ENCODE results near the gene LLGL2. TPM values are rescaled to one million over a fixed set of nuclear protein-coding genes. Genes with fewer than 3 reads are reported as not detected.

LLGL2 gene
- total RNA-seq, 1 donor from 2014 or later, result 16.6 TPM

- peak; percentile 99 for DNase-seq (ENCODE audit: low spot score)
- peak; percentile 70 for TF ChIP-seq CTCF (IDR thresholded peaks at IDR 0.05)
- TF ChIP-seq EZH2phosphoT487 (IDR thresholded peaks at IDR 0.05), result no peak
- Histone ChIP-seq H3K4me1 (peaks cover 7% of the 10 kb centered on the region), H3K4me3 (peak overlapping the region; percentile 57), H3K9me3 (ENCODE audit: low read depth) (no peaks in the 10 kb centered on the region), H3K79me2 (ENCODE audit: low read depth) (no peaks in the 10 kb centered on the region), H2AFZ (replicated peaks) (peak overlapping the region; percentile 67), H3K27me3 (peaks cover 38% of the 10 kb centered on the region), H4K20me1 (ENCODE audit: low read depth) (no peaks in the 10 kb centered on the region), H3K9ac (no peak overlapping the region), H3K27ac (no peak overlapping the region), H3K36me3 (no peaks in the 10 kb centered on the region), H3F3A (ENCODE audit: low read depth) (peaks cover 19% of the 10 kb centered on the region), H3K4me2 (peak overlapping the region; percentile 91)
- no peaks in the 10 kb centered on the region for H3K36me3 Mint-ChIP-seq
- peaks cover 5% of the 10 kb centered on the region for H3K9me3 Mint-ChIP-seq
- H3K27me3 Mint-ChIP-seq (ENCODE audit: insufficient read depth, low read depth), result peaks cover 34% of the 10 kb centered on the region
- peak overlapping the region; percentile 62 for H3K4me3 Mint-ChIP-seq
- no peak overlapping the region for H3K27ac Mint-ChIP-seq
- peaks cover 4% of the 10 kb centered on the region for H3K4me1 Mint-ChIP-seq
Observed at GRCh38 chr17:75589012-75589918, 63.8 kb downstream of the LLGL2 start.

GRCh38 chr17:75589919-75590303 lies 64.4 kb downstream of the LLGL2 start:
- H3K27ac ChIP-seq, result no peak overlapping the region
- no peaks in the 10 kb centered on the region for H3K9me3 ChIP-seq (ENCODE audit: low read depth)
- H3K9ac ChIP-seq, result no peak overlapping the region
- H3K36me3 Mint-ChIP-seq, result no peaks in the 10 kb centered on the region
- H3K36me3 ChIP-seq, result no peaks in the 10 kb centered on the region
- peaks cover 32% of the 10 kb centered on the region for H3K27me3 Mint-ChIP-seq (ENCODE audit: insufficient read depth, low read depth)
- DNase-seq (ENCODE audit: low spot score), result no peak
- H2AFZ ChIP-seq (replicated peaks), result no peak overlapping the region
- H3K4me1 Mint-ChIP-seq, result peaks cover 4% of the 10 kb centered on the region
- peak overlapping the region; percentile 49 for H3K4me3 ChIP-seq
- no peak overlapping the region for H3K4me3 Mint-ChIP-seq
- H3K27me3 ChIP-seq, result peaks cover 38% of the 10 kb centered on the region
- peak overlapping the region; percentile 75 for H3K4me2 ChIP-seq
- H3F3A ChIP-seq (ENCODE audit: low read depth), result peaks cover 19% of the 10 kb centered on the region
- TF ChIP-seq EZH2phosphoT487 (IDR thresholded peaks at IDR 0.05) (no peak), CTCF (IDR thresholded peaks at IDR 0.05) (no peak), EZH2 (IDR thresholded peaks at IDR 0.05) (no peak)
- no peaks in the 10 kb centered on the region for H3K79me2 ChIP-seq (ENCODE audit: low read depth)
- H3K9me3 Mint-ChIP-seq, result peaks cover 5% of the 10 kb centered on the region
- peaks cover 7% of the 10 kb centered on the region for H3K4me1 ChIP-seq
- no peak overlapping the region for H3K27ac Mint-ChIP-seq
- H4K20me1 ChIP-seq (ENCODE audit: low read depth), result no peaks in the 10 kb centered on the region

- H3K9me3 Mint-ChIP-seq, result peaks cover 3% of the 10 kb centered on the region
- H3K9me3 ChIP-seq (ENCODE audit: low read depth), result no peaks in the 10 kb centered on the region
- peaks cover 4% of the 10 kb centered on the region for H3K4me1 Mint-ChIP-seq
- no peak overlapping the region for H3K4me3 ChIP-seq
- no peaks in the 10 kb centered on the region for H3K79me2 ChIP-seq (ENCODE audit: low read depth)
- H3K9ac ChIP-seq, result no peak overlapping the region
- no peak overlapping the region for H3K4me2 ChIP-seq
- peaks cover 19% of the 10 kb centered on the region for H3F3A ChIP-seq (ENCODE audit: low read depth)
- H3K27ac ChIP-seq, result no peak overlapping the region
- H4K20me1 ChIP-seq (ENCODE audit: low read depth), result no peaks in the 10 kb centered on the region
- no peaks in the 10 kb centered on the region for H3K36me3 ChIP-seq
- H2AFZ ChIP-seq (replicated peaks), result no peak overlapping the region
- peaks cover 28% of the 10 kb centered on the region for H3K27me3 Mint-ChIP-seq (ENCODE audit: insufficient read depth, low read depth)
- H3K4me3 Mint-ChIP-seq, result peak overlapping the region; percentile 69
- DNase-seq (ENCODE audit: low spot score), result no peak
- no peak for TF ChIP-seq EZH2 (IDR thresholded peaks at IDR 0.05)
- TF ChIP-seq EZH2phosphoT487 (IDR thresholded peaks at IDR 0.05), result no peak
- TF ChIP-seq CTCF (IDR thresholded peaks at IDR 0.05), result no peak
- no peaks in the 10 kb centered on the region for H3K36me3 Mint-ChIP-seq
- peaks cover 7% of the 10 kb centered on the region for H3K4me1 ChIP-seq
- H3K27ac Mint-ChIP-seq, result no peak overlapping the region
- peaks cover 38% of the 10 kb centered on the region for H3K27me3 ChIP-seq
Observed at GRCh38 chr17:75590314-75590761, 64.8 kb downstream of the LLGL2 start.

Data from neural progenitor cell (in vitro differentiated cells).